Measurements from ENCODE around the gene SUMO3.

DNA sequence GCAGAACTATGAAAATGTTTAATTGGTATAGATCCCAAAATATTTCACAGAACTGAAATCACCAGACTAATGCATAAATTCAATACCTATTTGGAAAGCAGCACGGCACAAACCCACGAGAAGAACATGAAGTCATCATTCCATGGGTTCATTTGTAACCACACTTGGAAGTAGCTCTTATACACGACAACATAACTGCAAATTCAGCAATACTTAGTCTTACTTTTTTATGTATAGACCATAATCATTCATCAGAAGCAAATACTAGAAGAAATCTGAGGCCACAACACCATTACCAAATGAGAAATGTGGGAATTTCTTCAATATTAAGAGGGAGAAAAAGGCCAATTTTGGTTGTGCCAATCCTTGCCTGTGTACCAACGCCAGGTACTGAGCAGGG lies 12.0 kb downstream of the SUMO3 start:
- TF ChIP-seq, protein P1, sequence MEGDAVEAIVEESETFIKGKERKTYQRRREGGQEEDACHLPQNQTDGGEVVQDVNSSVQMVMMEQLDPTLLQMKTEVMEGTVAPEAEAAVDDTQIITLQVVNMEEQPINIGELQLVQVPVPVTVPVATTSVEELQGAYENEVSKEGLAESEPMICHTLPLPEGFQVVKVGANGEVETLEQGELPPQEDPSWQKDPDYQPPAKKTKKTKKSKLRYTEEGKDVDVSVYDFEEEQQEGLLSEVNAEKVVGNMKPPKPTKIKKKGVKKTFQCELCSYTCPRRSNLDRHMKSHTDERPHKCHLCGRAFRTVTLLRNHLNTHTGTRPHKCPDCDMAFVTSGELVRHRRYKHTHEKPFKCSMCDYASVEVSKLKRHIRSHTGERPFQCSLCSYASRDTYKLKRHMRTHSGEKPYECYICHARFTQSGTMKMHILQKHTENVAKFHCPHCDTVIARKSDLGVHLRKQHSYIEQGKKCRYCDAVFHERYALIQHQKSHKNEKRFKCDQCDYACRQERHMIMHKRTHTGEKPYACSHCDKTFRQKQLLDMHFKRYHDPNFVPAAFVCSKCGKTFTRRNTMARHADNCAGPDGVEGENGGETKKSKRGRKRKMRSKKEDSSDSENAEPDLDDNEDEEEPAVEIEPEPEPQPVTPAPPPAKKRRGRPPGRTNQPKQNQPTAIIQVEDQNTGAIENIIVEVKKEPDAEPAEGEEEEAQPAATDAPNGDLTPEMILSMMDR (IDR thresholded peaks at IDR 0.05) = no peak
- no peak for TF ChIP-seq SIN3A (IDR thresholded peaks at IDR 0.05; ENCODE audit: borderline replicate concordance, insufficient read depth, low read depth, low read length)

All from Panc1 (cell line).